Smooth muscle cell (in vitro differentiated cells): ENCODE data around the gene TCL1A. TPM values are rescaled to one million over a fixed set of nuclear protein-coding genes. Genes with fewer than 3 reads are reported as not detected.

Source experiments
- DNase-seq: peaks from one replicate; lab custom pipeline; 2025; ENCODE audit not compliant: unreplicated experiment; lab: John Stamatoyannopoulos, UW
- H2AFZ ChIP-seq: fragments of 200-600 bp; sonication (generic); 2 replicates; pipeline ENCODE4 v1.6.0; 2016; ENCODE audit warnings: antibody characterized with exemption, low read depth, mild to moderate bottlenecking
- H3F3A ChIP-seq: fragments of 200-600 bp; sonication (generic); 2 replicates; pipeline ENCODE4 v1.6.0; 2017; ENCODE audit warnings: antibody characterized with exemption, low read depth
- H3K27ac ChIP-seq: fragments of 200-600 bp; sonication (generic); 2 replicates; pipeline ENCODE4 v1.5.1; 2016; ENCODE audit warnings: low read depth, mild to moderate bottlenecking
- H3K27me3 ChIP-seq: fragments of 200-600 bp; sonication (generic); 2 replicates; pipeline ENCODE4 v1.6.1; 2016; ENCODE audit warnings: low read depth, mild to moderate bottlenecking
- H3K36me3 ChIP-seq: fragments of 200-600 bp; sonication (generic); 2 replicates; pipeline ENCODE4 v1.5.1; 2016; ENCODE audit warnings: low read depth
- H3K4me1 ChIP-seq: fragments of 200-600 bp; sonication (generic); 2 replicates; pipeline ENCODE4 v1.5.1; 2016; ENCODE audit warnings: low read depth
- H3K4me2 ChIP-seq: fragments of 200-600 bp; sonication (generic); 2 replicates; pipeline ENCODE4 v1.6.0; 2016; ENCODE audit warnings: mild to moderate bottlenecking
- H3K4me3 ChIP-seq: fragments of 200-600 bp; sonication (generic); 2 replicates; pipeline ENCODE4 v1.5.1; 2016; ENCODE audit warnings: mild to moderate bottlenecking
- H3K79me2 ChIP-seq: fragments of 200-600 bp; sonication (generic); 2 replicates; pipeline ENCODE4 v1.6.0; 2016; ENCODE audit warnings: low read depth, mild to moderate bottlenecking
- H3K9ac ChIP-seq: fragments of 200-600 bp; sonication (generic); 2 replicates; pipeline ENCODE4 v1.6.0; 2016; ENCODE audit warnings: low read depth
- H3K9me3 ChIP-seq: fragments of 200-600 bp; sonication (generic); replicated peaks from 2 replicates; pipeline ENCODE4 v1.5.1; 2016; ENCODE audit warnings: low read depth
- H4K20me1 ChIP-seq: fragments of 200-600 bp; sonication (generic); 2 replicates; pipeline ENCODE4 v1.6.0; 2016; ENCODE audit warnings: low read depth
- WGBS: methylation state at CpG from one replicate; pipeline ENCODE4 v1.1.7; 2016; ENCODE audit warnings: low lambda C conversion rate; 5-methylcytosine and 5-hydroxymethylcytosine counted together
- polyA plus RNA-seq: library from polyadenylated mRNA; unstranded; fragments of >200 nt; fragmentation: Nextera tagmentation; extraction: Ambion mirVana; gene quantifications from 2 replicates; pipeline ENCODE4 v1.2.1, GENCODE V29; 2016
- small RNA-seq: library from RNA; depleted of rRNA; stranded (forward); fragments of <200 nt; gene quantifications from one replicate; pipeline ENCODE3, GENCODE V24; 2014
- total RNA-seq: library from RNA; depleted of rRNA; stranded (reverse); fragments of >200 nt; gene quantifications from 2 replicates; pipeline ENCODE4 v1.2.3, GENCODE V29; 2014
- TF ChIP-seq, protein P1 (sequence below): fragments of 200-600 bp; sonication (generic); IDR thresholded peaks from 2 replicates; pipeline ENCODE4 v1.5.1; 2017; ENCODE audit warnings: borderline replicate concordance, mild to moderate bottlenecking, antibody characterized with exemption; ENCODE audit not compliant: insufficient read depth, poor library complexity, severe bottlenecking

TCL1A gene
- total and polyA plus RNA-seq, 2 experiments from 2014 or later, result not detected

- no peak overlapping the region for H3K9ac ChIP-seq
- H3K9me3 ChIP-seq, result no peaks in the 10 kb centered on the region
- H3K79me2 ChIP-seq, result no peaks in the 10 kb centered on the region
- TF ChIP-seq, protein P1, sequence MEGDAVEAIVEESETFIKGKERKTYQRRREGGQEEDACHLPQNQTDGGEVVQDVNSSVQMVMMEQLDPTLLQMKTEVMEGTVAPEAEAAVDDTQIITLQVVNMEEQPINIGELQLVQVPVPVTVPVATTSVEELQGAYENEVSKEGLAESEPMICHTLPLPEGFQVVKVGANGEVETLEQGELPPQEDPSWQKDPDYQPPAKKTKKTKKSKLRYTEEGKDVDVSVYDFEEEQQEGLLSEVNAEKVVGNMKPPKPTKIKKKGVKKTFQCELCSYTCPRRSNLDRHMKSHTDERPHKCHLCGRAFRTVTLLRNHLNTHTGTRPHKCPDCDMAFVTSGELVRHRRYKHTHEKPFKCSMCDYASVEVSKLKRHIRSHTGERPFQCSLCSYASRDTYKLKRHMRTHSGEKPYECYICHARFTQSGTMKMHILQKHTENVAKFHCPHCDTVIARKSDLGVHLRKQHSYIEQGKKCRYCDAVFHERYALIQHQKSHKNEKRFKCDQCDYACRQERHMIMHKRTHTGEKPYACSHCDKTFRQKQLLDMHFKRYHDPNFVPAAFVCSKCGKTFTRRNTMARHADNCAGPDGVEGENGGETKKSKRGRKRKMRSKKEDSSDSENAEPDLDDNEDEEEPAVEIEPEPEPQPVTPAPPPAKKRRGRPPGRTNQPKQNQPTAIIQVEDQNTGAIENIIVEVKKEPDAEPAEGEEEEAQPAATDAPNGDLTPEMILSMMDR, result no peak
- WGBS, result 38% methylated on average over 13 of the region's 13 CpGs
- no peaks in the 10 kb centered on the region for H3K4me1 ChIP-seq
- no peaks in the 10 kb centered on the region for H3K36me3 ChIP-seq
- no peaks in the 10 kb centered on the region for H3F3A ChIP-seq
- H3K27me3 ChIP-seq, result peaks cover under 1% of the 10 kb centered on the region
- DNase-seq, result no peak
- H4K20me1 ChIP-seq, result no peaks in the 10 kb centered on the region
- peak overlapping the region; percentile 67 for H3K4me2 ChIP-seq
- no peak overlapping the region for H2AFZ ChIP-seq
- no peak overlapping the region for H3K27ac ChIP-seq
- no peak overlapping the region for H3K4me3 ChIP-seq
These were observed 53.0 kb downstream of the TCL1A start for GRCh38 chr14:95660651-95661515.

DNA sequence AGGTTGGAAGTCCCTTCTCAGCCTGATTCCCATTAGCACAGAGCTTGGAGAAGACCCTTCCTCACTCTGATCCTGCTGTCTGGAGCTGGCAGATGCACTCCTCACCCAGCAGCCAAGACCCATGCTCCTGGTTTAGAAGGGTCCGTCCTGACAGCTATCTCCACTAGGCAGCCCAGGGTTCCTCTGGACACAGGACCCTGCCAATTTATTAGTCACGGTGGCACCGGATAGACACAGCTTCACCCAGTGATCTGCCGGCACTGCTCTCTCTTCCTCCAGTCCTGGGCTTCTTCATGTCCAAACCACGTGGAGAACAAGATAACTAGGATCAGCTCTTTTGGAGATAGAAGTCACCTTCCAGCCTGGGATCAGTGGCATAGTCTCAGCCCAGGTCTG, 53.9 kb downstream of the TCL1A start:
- H2AFZ ChIP-seq, result no peak overlapping the region
- 71% methylated on average over 5 of the region's 5 CpGs for WGBS
- H3K79me2 ChIP-seq, result no peaks in the 10 kb centered on the region
- H3K4me2 ChIP-seq, result no peak overlapping the region
- no peaks in the 10 kb centered on the region for H3K9me3 ChIP-seq
- H3K9ac ChIP-seq, result no peak overlapping the region
- no peak overlapping the region for H3K27ac ChIP-seq
- H3K4me3 ChIP-seq, result no peak overlapping the region
- TF ChIP-seq, protein P1, result no peak
- DNase-seq, result no peak
- no peaks in the 10 kb centered on the region for H3K36me3 ChIP-seq
- no peaks in the 10 kb centered on the region for H3F3A ChIP-seq
- peaks cover 7% of the 10 kb centered on the region for H3K27me3 ChIP-seq
- no peaks in the 10 kb centered on the region for H4K20me1 ChIP-seq
- no peaks in the 10 kb centered on the region for H3K4me1 ChIP-seq

Small RNAs within 50 kb of the gene (small RNA-seq; reads per million reads assigned to genes)
- not detected for gene RF02193

Other genes with a start within 250 kb of the TCL1A start
- 4.0 and 4.2 TPM in 2 replicates for gene SYNE3, start 197.5 kb downstream of the TCL1A start, total RNA-seq
- 2.7 and 4.1 TPM in 2 replicates for gene SYNE3, start 197.5 kb downstream of the TCL1A start, polyA plus RNA-seq
- 42.4 and 53.5 TPM in 2 replicates for gene GLRX5, start 179.1 kb downstream of the TCL1A start, total RNA-seq
- gene GLRX5, start 179.1 kb downstream of the TCL1A start, polyA plus RNA-seq, result 79.8 and 84.3 TPM in 2 replicates
- gene TCL1B, start 27.7 kb downstream of the TCL1A start, total RNA-seq, result not detected in 2 replicates
- not detected in 2 replicates for gene TCL1B, start 27.7 kb downstream of the TCL1A start, polyA plus RNA-seq
- not detected in 2 replicates for gene TUNAR, start 162.7 kb upstream of the TCL1A start, total RNA-seq
- not detected in 2 replicates for gene TUNAR, start 162.7 kb upstream of the TCL1A start, polyA plus RNA-seq